Lower leg skin (tissue), 3 donors: ENCODE measurements around the gene BRWD1.

ENCODE experiments used
- POLR2A ChIP-seq, 2 donors: fragments of 450-650 bp; IDR thresholded peaks; one replicate each; pipeline ENCODE4 v1.6.1; 2016 to 2017; ENCODE audit warnings: antibody characterized with exemption in 2 of 2, mild to moderate bottlenecking in 1 of 2, moderate library complexity in 1 of 2
- TF ChIP-seq, protein P1 (sequence below), 3 donors: fragments of 450-650 bp; IDR thresholded peaks; one replicate each; pipeline ENCODE4 v1.5.1; 2016; ENCODE audit warnings: antibody characterized with exemption in 3 of 3, mild to moderate bottlenecking in 3 of 3, moderate library complexity in 2 of 3

DNA sequence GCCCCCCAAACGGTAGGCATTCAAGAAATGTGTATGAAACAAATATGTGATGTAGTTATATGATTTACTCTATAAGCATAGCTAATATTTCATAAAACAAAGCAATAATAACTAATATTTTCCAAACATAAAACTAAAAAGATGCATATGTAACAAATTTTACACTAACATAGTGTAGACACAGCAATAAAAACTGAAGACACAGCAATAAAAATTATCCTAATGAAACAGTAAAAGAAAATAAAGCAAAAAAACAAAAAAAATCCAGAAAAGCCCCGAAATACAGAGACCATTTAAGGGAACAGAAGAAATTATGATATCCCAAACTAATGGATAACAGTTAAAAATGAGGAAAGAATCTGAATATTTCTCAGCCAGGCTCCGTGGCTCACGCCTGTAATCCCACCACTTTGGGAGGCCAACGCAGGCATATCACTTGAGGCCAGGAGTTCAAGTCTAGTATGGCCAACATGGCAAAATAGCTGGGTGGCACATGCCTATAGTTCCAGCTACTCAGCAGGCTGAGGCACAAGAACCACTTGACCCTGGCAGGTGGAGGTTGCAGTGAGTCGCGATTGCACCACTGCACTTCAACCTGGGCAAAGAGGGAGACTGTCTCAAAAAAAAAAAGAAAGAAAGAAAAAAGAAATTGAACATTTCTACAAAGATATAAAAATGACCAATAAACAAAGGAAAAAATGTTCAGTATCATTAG is 92.0 kb downstream of the BRWD1 start:
- TF ChIP-seq, protein P1, sequence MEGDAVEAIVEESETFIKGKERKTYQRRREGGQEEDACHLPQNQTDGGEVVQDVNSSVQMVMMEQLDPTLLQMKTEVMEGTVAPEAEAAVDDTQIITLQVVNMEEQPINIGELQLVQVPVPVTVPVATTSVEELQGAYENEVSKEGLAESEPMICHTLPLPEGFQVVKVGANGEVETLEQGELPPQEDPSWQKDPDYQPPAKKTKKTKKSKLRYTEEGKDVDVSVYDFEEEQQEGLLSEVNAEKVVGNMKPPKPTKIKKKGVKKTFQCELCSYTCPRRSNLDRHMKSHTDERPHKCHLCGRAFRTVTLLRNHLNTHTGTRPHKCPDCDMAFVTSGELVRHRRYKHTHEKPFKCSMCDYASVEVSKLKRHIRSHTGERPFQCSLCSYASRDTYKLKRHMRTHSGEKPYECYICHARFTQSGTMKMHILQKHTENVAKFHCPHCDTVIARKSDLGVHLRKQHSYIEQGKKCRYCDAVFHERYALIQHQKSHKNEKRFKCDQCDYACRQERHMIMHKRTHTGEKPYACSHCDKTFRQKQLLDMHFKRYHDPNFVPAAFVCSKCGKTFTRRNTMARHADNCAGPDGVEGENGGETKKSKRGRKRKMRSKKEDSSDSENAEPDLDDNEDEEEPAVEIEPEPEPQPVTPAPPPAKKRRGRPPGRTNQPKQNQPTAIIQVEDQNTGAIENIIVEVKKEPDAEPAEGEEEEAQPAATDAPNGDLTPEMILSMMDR (IDR thresholded peaks at IDR 0.05), result no peak
- no peak for TF ChIP-seq POLR2A (IDR thresholded peaks at IDR 0.05)
